H9 (cell line): ENCODE results near the gene RGL1. TPM values are rescaled to one million over a fixed set of nuclear protein-coding genes. Genes with fewer than 3 reads are reported as not detected.

Experiments used
- DNase-seq: peaks from one replicate; pipeline ENCODE4 v3.0.0-alpha.2; 2017
- H2AFZ ChIP-seq: one replicate; pipeline ENCODE4 v1.6.1; 2013; ENCODE audit warnings: mild to moderate bottlenecking, low read length, control low read depth, moderate library complexity
- H2AK5ac ChIP-seq: 2 replicates; pipeline ENCODE4 v1.6.1; 2013; ENCODE audit warnings: low read length, control low read depth, mixed read lengths; ENCODE audit not compliant: insufficient read length
- H2BK120ac ChIP-seq: one replicate; pipeline ENCODE4 v1.6.1; 2013; ENCODE audit warnings: low read depth, mild to moderate bottlenecking, low read length, control low read depth, inconsistent platforms; ENCODE audit not compliant: poor library complexity, severe bottlenecking
- H2BK12ac ChIP-seq: 2 replicates; pipeline ENCODE4 v1.6.1; 2013; ENCODE audit warnings: low read length, control low read depth, mixed read lengths, low read depth; ENCODE audit not compliant: insufficient read length
- H2BK15ac ChIP-seq: 2 replicates; pipeline ENCODE4 v1.6.1; 2013; ENCODE audit warnings: low read depth, low read length, control low read depth
- H2BK20ac ChIP-seq: one replicate; pipeline ENCODE4 v1.6.1; 2013; ENCODE audit warnings: low read depth, mild to moderate bottlenecking, low read length, control low read depth, inconsistent platforms; ENCODE audit not compliant: poor library complexity, severe bottlenecking
- H2BK5ac ChIP-seq: 2 replicates; pipeline ENCODE4 v1.6.1; 2013; ENCODE audit warnings: low read length, control low read depth, mixed read lengths; ENCODE audit not compliant: insufficient read length
- H3K14ac ChIP-seq: 2 replicates; pipeline ENCODE4 v1.6.1; 2013; ENCODE audit warnings: low read length, control low read depth; ENCODE audit not compliant: insufficient read depth
- H3K18ac ChIP-seq: 2 replicates; pipeline ENCODE4 v1.6.1; 2013; ENCODE audit warnings: low read depth, mild to moderate bottlenecking, mixed read lengths, low read length, control low read depth; ENCODE audit not compliant: insufficient read length
- H3K23ac ChIP-seq: 2 replicates; pipeline ENCODE4 v1.6.1; 2013; ENCODE audit warnings: low read length, control low read depth, mixed read lengths, low read depth; ENCODE audit not compliant: insufficient read length
- H3K23me2 ChIP-seq: 2 replicates; pipeline ENCODE4 v1.6.1; 2013; ENCODE audit warnings: low read depth, mild to moderate bottlenecking, mixed read lengths, low read length, control low read depth; ENCODE audit not compliant: insufficient read length, poor library complexity, severe bottlenecking
- H3K27ac ChIP-seq: 2 replicates; pipeline ENCODE4 v1.5.1; 2013; ENCODE audit warnings: low read length, control low read depth, mixed read lengths, low read depth; ENCODE audit not compliant: insufficient read length
- H3K27me3 ChIP-seq: 2 replicates; pipeline ENCODE4 v1.6.1; 2013; ENCODE audit warnings: low read length, control low read depth, inconsistent platforms; ENCODE audit not compliant: insufficient read depth
- H3K4ac ChIP-seq: 2 replicates; pipeline ENCODE4 v1.6.1; 2013; ENCODE audit warnings: low read depth, mild to moderate bottlenecking, control low read depth, inconsistent platforms, low read length, moderate library complexity
- H3K4me1 ChIP-seq: 2 replicates; pipeline ENCODE4 v1.6.1; 2013; ENCODE audit warnings: low read length, control low read depth, inconsistent platforms; ENCODE audit not compliant: insufficient read depth
- H3K4me2 ChIP-seq: 2 replicates; pipeline ENCODE4 v1.6.1; 2013; ENCODE audit warnings: low read length, control low read depth, mixed read lengths; ENCODE audit not compliant: insufficient read length, insufficient read depth
- H3K56ac ChIP-seq: 2 replicates; pipeline ENCODE4 v1.6.1; 2013; ENCODE audit warnings: low read depth, mild to moderate bottlenecking, mixed read lengths, low read length, control low read depth; ENCODE audit not compliant: insufficient read length
- H3K79me1 ChIP-seq: 2 replicates; pipeline ENCODE4 v1.6.1; 2013; ENCODE audit warnings: low read depth, mild to moderate bottlenecking, moderate library complexity, low read length, control low read depth, inconsistent platforms; ENCODE audit not compliant: insufficient read depth, poor library complexity, severe bottlenecking
- H3K79me2 ChIP-seq: 2 replicates; pipeline ENCODE4 v1.6.1; 2013; ENCODE audit warnings: low read length, control low read depth, inconsistent platforms; ENCODE audit not compliant: insufficient read depth
- H3K9ac ChIP-seq: 2 replicates; pipeline ENCODE4 v1.6.1; 2013; ENCODE audit warnings: low read length, control low read depth, mixed read lengths; ENCODE audit not compliant: insufficient read length; ENCODE audit errors: extremely low read depth
- H3K9me3 ChIP-seq: one replicate; pipeline ENCODE4 v1.6.1; 2013; ENCODE audit warnings: low read depth, low read length, inconsistent platforms; ENCODE audit not compliant: control insufficient read depth
- H3T11ph ChIP-seq: one replicate; pipeline ENCODE4 v1.6.1; 2013; ENCODE audit warnings: mild to moderate bottlenecking, low read length, control low read depth, inconsistent platforms
- H4K20me1 ChIP-seq: one replicate; pipeline ENCODE4 v1.6.1; 2013; ENCODE audit not compliant: control insufficient read depth, insufficient read length, insufficient read depth
- H4K5ac ChIP-seq: 2 replicates; pipeline ENCODE4 v1.6.1; 2013; ENCODE audit warnings: low read depth, mild to moderate bottlenecking, mixed read lengths, low read length, control low read depth; ENCODE audit not compliant: insufficient read length
- H4K8ac ChIP-seq: replicated peaks from 2 replicates; pipeline ENCODE4 v1.6.1; 2013; ENCODE audit warnings: low read length, control low read depth, mixed read lengths, low read depth; ENCODE audit not compliant: insufficient read length
- H4K91ac ChIP-seq: 2 replicates; pipeline ENCODE4 v1.6.1; 2013; ENCODE audit warnings: low read depth, mild to moderate bottlenecking, moderate library complexity, mixed read lengths, low read length, control low read depth; ENCODE audit not compliant: insufficient read length
- H3K27ac Mint-ChIP-seq, 3 experiments: 2 replicates in 2 of 3; 3 replicates in 1 of 3; pipeline ENCODE4 v1.8.0; 2020 to 2021; ENCODE audit warnings: mixed read lengths in 3 of 3, mild to moderate bottlenecking in 1 of 3, moderate library complexity in 1 of 3
- H3K27me3 Mint-ChIP-seq: 2 replicates; pipeline ENCODE4 v1.8.0; 2021; ENCODE audit warnings: low read depth, mild to moderate bottlenecking, moderate library complexity, mixed read lengths
- H3K36me3 Mint-ChIP-seq, 3 experiments: 2 replicates in 2 of 3; 3 replicates in 1 of 3; pipeline ENCODE4 v1.8.0; 2020 to 2021; ENCODE audit warnings: low read depth in 3 of 3, mixed read lengths in 3 of 3; ENCODE audit not compliant: insufficient read depth in 1 of 3
- H3K4me1 Mint-ChIP-seq, 2 experiments: 2 replicates each; pipeline ENCODE4 v1.8.0; 2020; ENCODE audit warnings: mixed read lengths in 2 of 2
- H3K4me3 Mint-ChIP-seq, 2 experiments: 2 replicates in 1 of 2; 3 replicates in 1 of 2; pipeline ENCODE4 v1.8.0; 2020 to 2021; ENCODE audit warnings: mild to moderate bottlenecking in 2 of 2, mixed read lengths in 2 of 2, moderate library complexity in 1 of 2
- H3K9me3 Mint-ChIP-seq, 2 experiments: 2 replicates in 1 of 2; 3 replicates in 1 of 2; pipeline ENCODE4 v1.8.0; 2020; ENCODE audit warnings: mild to moderate bottlenecking in 2 of 2, mixed read lengths in 2 of 2, moderate library complexity in 1 of 2
- CTCF ChIP-seq: fragments of 200-600 bp; sonication (generic); conservative IDR thresholded peaks from 3 replicates; pipeline ENCODE4 v1.8.0; 2021; ENCODE audit warnings: antibody characterized with exemption, mild to moderate bottlenecking
- WGBS: extraction: QIAGEN DNeasy Blood & Tissue Kit; methylation state at CpG from one replicate; pipeline ENCODE4 v1.1.7; 2013; ENCODE audit warnings: missing lambda C conversion rate, low lambda C conversion rate, mixed read lengths; ENCODE audit not compliant: insufficient read length; ENCODE audit errors: extremely low coverage; 5-methylcytosine and 5-hydroxymethylcytosine counted together
- total RNA-seq: library from RNA; stranded (reverse); gene quantifications from 2 replicates; pipeline ENCODE4 v1.2.1, GENCODE V29; 2021

RGL1 gene
- total RNA-seq, 1 experiment from 2014 or later = 1.4 TPM

GRCh38 chr1:183845681-183846080 lies 40.8 kb downstream of the RGL1 start:
- no peaks in the 10 kb centered on the region for H3K9me3 Mint-ChIP-seq
- Histone ChIP-seq H4K5ac (no peak overlapping the region), H2AK5ac (no peak overlapping the region), H4K91ac (no peak overlapping the region), H3K4me1 (no peaks in the 10 kb centered on the region), H3K27me3 (no peaks in the 10 kb centered on the region), H3K23me2 (no peaks in the 10 kb centered on the region), H3K56ac (no peak overlapping the region), H3K14ac (no peak overlapping the region), H4K8ac (no peak overlapping the region), H2BK5ac (no peak overlapping the region), H4K20me1 (no peaks in the 10 kb centered on the region), H3K4ac (no peak overlapping the region), H3K9me3 (no peaks in the 10 kb centered on the region), H2BK12ac (no peak overlapping the region), H2BK15ac (no peak overlapping the region), H2BK20ac (no peak overlapping the region), H3K79me1 (no peaks in the 10 kb centered on the region), H3K9ac (no peak overlapping the region), H3K79me2 (no peaks in the 10 kb centered on the region), H2BK120ac (no peak overlapping the region), H3K23ac (no peak overlapping the region), H3T11ph (no peak overlapping the region), H3K27ac (no peak overlapping the region), H3K18ac (no peak overlapping the region), H3K4me2 (no peak overlapping the region), H2AFZ (no peak overlapping the region)
- no peak for TF ChIP-seq CTCF
- H3K27ac Mint-ChIP-seq = no peak overlapping the region
- no peak for DNase-seq
- H3K4me1 Mint-ChIP-seq = no peaks in the 10 kb centered on the region
- H3K36me3 Mint-ChIP-seq = no peaks in the 10 kb centered on the region
- H3K27me3 Mint-ChIP-seq = no peaks in the 10 kb centered on the region
- no CpG with 5 or more reads among the region's 3 CpGs for WGBS
- H3K4me3 Mint-ChIP-seq = no peak overlapping the region
